ENCODE results near the gene C1orf21.

The C1orf21 gene

DNA sequence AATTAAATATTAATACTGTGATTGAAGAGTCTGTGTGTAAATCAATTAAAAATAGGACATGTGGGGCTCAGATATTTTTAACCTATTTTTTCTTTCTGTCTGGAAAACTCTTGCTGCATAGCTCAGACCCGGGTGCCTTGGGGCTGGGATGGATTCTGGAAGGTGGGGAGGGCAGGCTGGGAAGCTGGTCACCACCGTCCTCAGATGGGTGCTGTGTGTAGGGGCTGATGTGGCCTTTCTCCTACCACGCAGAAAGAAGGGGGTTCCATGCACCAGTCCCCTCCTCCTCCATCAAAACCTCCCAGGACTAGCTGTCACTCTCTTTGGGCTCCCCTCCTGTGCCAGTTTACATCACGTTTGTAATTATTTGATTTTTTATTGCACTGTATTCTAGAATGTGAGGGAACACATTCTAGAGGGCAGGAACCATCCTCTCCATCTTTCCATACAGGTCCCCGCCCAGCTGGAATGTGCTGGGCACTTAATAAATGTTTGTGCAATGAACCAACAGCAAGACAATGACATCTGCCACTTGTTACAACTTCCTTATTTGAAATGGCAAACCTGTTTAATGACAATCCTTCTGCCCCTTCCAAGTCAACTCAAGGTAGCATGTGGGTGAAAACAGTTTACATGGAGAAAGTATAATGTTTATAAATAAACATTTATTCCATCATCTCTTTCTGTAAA is 263.5 kb downstream of the C1orf21 start:
- no peak for DNase-seq (ENCODE audit: extremely low spot score)

GRCh38 chr1:184655185-184655584 is 268.4 kb downstream of the C1orf21 start:
- TF ChIP-seq, protein P1, sequence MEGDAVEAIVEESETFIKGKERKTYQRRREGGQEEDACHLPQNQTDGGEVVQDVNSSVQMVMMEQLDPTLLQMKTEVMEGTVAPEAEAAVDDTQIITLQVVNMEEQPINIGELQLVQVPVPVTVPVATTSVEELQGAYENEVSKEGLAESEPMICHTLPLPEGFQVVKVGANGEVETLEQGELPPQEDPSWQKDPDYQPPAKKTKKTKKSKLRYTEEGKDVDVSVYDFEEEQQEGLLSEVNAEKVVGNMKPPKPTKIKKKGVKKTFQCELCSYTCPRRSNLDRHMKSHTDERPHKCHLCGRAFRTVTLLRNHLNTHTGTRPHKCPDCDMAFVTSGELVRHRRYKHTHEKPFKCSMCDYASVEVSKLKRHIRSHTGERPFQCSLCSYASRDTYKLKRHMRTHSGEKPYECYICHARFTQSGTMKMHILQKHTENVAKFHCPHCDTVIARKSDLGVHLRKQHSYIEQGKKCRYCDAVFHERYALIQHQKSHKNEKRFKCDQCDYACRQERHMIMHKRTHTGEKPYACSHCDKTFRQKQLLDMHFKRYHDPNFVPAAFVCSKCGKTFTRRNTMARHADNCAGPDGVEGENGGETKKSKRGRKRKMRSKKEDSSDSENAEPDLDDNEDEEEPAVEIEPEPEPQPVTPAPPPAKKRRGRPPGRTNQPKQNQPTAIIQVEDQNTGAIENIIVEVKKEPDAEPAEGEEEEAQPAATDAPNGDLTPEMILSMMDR (IDR thresholded peaks at IDR 0.05; ENCODE audit: control extremely low read depth, extremely low read depth, low read depth, missing control alignments) = no peak
- POLR2A ChIA-PET = no interaction called here
- no peak for DNase-seq (ENCODE audit: extremely low spot score)
- CTCF ChIA-PET = interaction anchor here (6.9 kb wide), 1 partner anchor 10 kb away, joined by 62 read pairs; no protein-coding TSS in a partner anchor

More for the DNA sequence above, 263.5 kb downstream of the C1orf21 start:
- ChIA-PET CTCF (interaction anchor here (6.9 kb wide), 1 partner anchor 14 kb away, joined by 62 read pairs; no protein-coding TSS in a partner anchor), POLR2A (no interaction called here)
- TF ChIP-seq, protein P1 (IDR thresholded peaks at IDR 0.05; ENCODE audit: control extremely low read depth, extremely low read depth, low read depth, missing control alignments) = no peak

GRCh38 chr1:184656221-184656620 is 269.4 kb downstream of the C1orf21 start:
- POLR2A ChIA-PET = interaction anchor here (0.7 kb wide), 1 partner anchor 610 kb away, joined by 5 read pairs; no protein-coding TSS in a partner anchor
- TF ChIP-seq, protein P1 (IDR thresholded peaks at IDR 0.05; ENCODE audit: control extremely low read depth, extremely low read depth, low read depth, missing control alignments) = no peak
- no peak for DNase-seq (ENCODE audit: extremely low spot score)
- CTCF ChIA-PET = interaction anchor here (1.2 to 6.9 kb wide), 3 partner anchors 9 to 339 kb away, joined by 3 to 62 read pairs (median 5); no protein-coding TSS in a partner anchor

DNA sequence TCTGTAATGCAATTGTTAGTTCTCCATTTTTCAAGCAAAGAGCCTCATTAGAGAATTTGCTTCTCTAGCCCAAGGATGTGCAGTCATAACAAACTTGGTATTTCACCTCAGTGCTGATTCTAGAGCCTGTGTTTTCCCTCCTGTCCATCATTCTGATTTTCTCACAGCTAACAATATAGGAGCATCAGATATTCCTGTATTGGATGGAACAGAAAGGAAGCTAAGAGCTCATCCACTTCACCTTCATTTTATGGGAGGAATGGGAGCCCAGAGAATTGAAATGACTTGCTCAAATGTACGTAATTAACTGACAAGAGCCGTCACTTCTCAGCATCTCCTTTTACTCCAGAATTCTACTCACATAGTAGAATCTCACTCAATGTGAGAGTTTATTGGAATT is 271.2 kb downstream of the C1orf21 start:
- TF ChIP-seq, protein P1 (IDR thresholded peaks at IDR 0.05; ENCODE audit: control extremely low read depth, extremely low read depth, low read depth, missing control alignments) = no peak
- ChIA-PET POLR2A (no interaction called here), CTCF (interaction anchor here (1.9 kb wide), 1 partner anchor 12 kb away, joined by 5 read pairs; no protein-coding TSS in a partner anchor)
- DNase-seq (ENCODE audit: extremely low spot score) = no peak

DNA sequence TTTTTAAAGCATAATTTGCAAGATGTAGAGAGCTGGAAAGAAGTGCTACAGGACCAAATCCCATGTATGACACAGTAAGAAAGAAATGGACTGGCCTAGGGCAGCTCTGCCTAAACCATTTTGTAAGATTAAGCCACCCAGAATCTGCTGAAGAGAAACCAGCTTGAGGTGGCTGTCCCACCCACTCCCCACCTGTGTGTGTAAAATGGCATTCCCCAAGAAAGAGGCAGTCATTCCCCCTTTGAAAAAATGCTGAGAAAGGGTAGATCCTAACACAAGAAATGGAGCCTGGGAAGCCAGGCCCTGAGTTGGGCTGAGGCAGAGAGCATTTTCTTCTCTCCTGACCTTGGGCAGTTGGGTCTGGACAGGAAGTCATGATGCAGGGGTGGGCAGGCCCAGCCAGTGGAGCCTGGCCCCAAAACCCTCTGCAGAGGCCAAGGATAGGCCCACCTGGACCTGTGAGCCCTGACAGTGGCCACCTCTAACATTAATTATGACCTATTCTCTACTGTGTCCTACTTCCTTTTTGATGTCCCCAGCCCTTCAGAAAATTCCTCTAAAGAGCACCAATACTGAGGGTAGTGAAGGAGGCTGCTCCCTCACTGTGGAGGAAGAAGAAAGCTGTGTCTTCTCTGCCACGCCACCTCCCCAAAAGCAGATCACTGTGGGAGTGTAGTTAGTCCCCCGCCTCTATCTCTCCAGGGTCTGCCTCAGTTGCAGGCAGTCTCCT is 273.8 kb downstream of the C1orf21 start:
- TF ChIP-seq, protein P1 (IDR thresholded peaks at IDR 0.05; ENCODE audit: control extremely low read depth, extremely low read depth, low read depth, missing control alignments) = no peak
- ChIA-PET POLR2A (no interaction called here), CTCF (interaction anchor here (0.9 to 3.0 kb wide), 5 partner anchors 10 to 1005 kb away, joined by 3 to 17 read pairs (median 4); no protein-coding TSS in a partner anchor)
- DNase-seq (ENCODE audit: extremely low spot score) = no peak

- TF ChIP-seq, protein P1 (IDR thresholded peaks at IDR 0.05; ENCODE audit: control extremely low read depth, extremely low read depth, low read depth, missing control alignments) = no peak
- ChIA-PET POLR2A (no interaction called here), CTCF (interaction anchor here (0.8 to 3.0 kb wide), 6 partner anchors 9 to 1006 kb away, joined by 3 to 17 read pairs (median 4); no protein-coding TSS in a partner anchor)
- no peak for DNase-seq (ENCODE audit: extremely low spot score)
These were observed 275.0 kb downstream of the C1orf21 start for GRCh38 chr1:184661801-184662200.
